DND-41 (cell line): ENCODE results near the gene SERPINI2.

Experiments
- EZH2 ChIP-seq: IDR thresholded peaks from 3 replicates; pipeline ENCODE4 v1.6.1; 2012; ENCODE audit warnings: borderline replicate concordance, low read depth, mild to moderate bottlenecking, moderate library complexity, low read length, inconsistent platforms; ENCODE audit not compliant: severe bottlenecking
- TF ChIP-seq, protein P1 (sequence below): IDR thresholded peaks from 2 replicates; pipeline ENCODE4 v1.5.1; 2012; ENCODE audit warnings: borderline replicate concordance, low read length, moderate library complexity, mild to moderate bottlenecking; ENCODE audit not compliant: poor library complexity, severe bottlenecking; ENCODE audit errors: extremely low read depth

DNA sequence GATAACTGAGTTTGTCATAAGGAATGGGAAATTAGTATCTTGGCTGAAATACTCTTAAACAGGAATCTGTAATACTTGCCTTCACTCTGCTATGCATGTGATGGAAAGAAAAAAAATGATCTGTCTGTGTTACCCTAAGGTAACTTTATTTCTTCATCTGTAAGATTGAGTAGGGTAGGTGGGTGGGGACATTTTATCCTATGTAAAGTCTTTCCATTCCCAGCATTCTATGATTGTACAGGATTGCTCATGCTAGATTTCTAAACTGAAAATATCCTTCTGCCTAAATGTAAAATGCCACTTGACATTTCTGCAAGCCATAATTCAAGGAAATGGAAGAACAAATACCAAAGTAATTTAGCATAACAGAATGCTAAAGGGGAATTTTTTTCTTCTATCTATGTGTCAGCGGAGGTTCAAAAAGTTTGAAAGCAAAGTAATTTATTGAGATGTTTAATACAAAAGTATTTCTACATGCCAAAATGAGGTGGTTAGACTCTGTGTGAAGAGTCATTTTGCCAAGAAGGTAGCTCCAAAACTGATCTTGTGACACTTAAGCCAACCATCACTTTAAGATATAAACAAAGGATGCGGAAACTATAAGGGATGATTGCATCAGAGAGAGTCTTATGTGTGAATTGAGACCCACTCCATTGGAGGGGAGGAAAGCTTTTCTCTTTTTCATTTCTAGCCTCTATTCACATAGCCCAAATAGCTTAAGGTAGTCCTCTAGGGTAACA is 46.6 kb upstream of the SERPINI2 start:
- TF ChIP-seq, protein P1, sequence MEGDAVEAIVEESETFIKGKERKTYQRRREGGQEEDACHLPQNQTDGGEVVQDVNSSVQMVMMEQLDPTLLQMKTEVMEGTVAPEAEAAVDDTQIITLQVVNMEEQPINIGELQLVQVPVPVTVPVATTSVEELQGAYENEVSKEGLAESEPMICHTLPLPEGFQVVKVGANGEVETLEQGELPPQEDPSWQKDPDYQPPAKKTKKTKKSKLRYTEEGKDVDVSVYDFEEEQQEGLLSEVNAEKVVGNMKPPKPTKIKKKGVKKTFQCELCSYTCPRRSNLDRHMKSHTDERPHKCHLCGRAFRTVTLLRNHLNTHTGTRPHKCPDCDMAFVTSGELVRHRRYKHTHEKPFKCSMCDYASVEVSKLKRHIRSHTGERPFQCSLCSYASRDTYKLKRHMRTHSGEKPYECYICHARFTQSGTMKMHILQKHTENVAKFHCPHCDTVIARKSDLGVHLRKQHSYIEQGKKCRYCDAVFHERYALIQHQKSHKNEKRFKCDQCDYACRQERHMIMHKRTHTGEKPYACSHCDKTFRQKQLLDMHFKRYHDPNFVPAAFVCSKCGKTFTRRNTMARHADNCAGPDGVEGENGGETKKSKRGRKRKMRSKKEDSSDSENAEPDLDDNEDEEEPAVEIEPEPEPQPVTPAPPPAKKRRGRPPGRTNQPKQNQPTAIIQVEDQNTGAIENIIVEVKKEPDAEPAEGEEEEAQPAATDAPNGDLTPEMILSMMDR = no peak
- no peak for TF ChIP-seq EZH2
